Mesendoderm (in vitro differentiated cells): Measurements from ENCODE around the gene APOBR.
"Not testable (repeated sequence)": the region's sequence is repeated elsewhere in the genome, so short reads cannot be mapped to it uniquely, and the experiment has no call there.

Experiments
- DNase-seq: peaks from one replicate; pipeline ENCODE4 v3.0.0; 2013
- H2AK5ac ChIP-seq: 2 replicates; pipeline ENCODE4 v1.6.1; 2013; ENCODE audit warnings: low read length, inconsistent platforms
- H2BK120ac ChIP-seq: 2 replicates; pipeline ENCODE4 v1.6.1; 2013; ENCODE audit warnings: low read depth, mild to moderate bottlenecking, low read length, moderate library complexity, mixed read lengths
- H2BK15ac ChIP-seq: replicated peaks from 2 replicates; pipeline ENCODE4 v1.6.1; 2013; ENCODE audit warnings: low read depth, mild to moderate bottlenecking, moderate library complexity
- H2BK5ac ChIP-seq: 2 replicates; pipeline ENCODE4 v1.6.1; 2013; ENCODE audit warnings: low read length, inconsistent platforms
- H3K18ac ChIP-seq: 2 replicates; pipeline ENCODE4 v1.6.1; 2013; ENCODE audit warnings: mild to moderate bottlenecking, low read length, mixed read lengths
- H3K23ac ChIP-seq: one replicate; pipeline ENCODE4 v1.6.1; 2013; ENCODE audit warnings: low read length
- H3K27ac ChIP-seq: 2 replicates; pipeline ENCODE4 v1.5.1; 2013; ENCODE audit warnings: low read depth, mild to moderate bottlenecking, inconsistent platforms, low read length, moderate library complexity
- H3K27me3 ChIP-seq: 2 replicates; pipeline ENCODE4 v1.6.1; 2013; ENCODE audit warnings: low read length, control low read depth, mild to moderate bottlenecking, inconsistent platforms; ENCODE audit not compliant: insufficient read depth, poor library complexity
- H3K36me3 ChIP-seq: 2 replicates; pipeline ENCODE4 v1.6.1; 2013; ENCODE audit warnings: low read length, inconsistent platforms; ENCODE audit not compliant: control insufficient read depth, insufficient read depth
- H3K4ac ChIP-seq: one replicate; pipeline ENCODE4 v1.6.1; 2013; ENCODE audit warnings: low read depth, mild to moderate bottlenecking, low read length, moderate library complexity
- H3K4me1 ChIP-seq: 2 replicates; pipeline ENCODE4 v1.6.1; 2013; ENCODE audit warnings: low read depth, low read length, inconsistent platforms; ENCODE audit not compliant: control insufficient read depth
- H3K4me2 ChIP-seq: 2 replicates; pipeline ENCODE4 v1.6.1; 2013; ENCODE audit warnings: low read length
- H3K4me3 ChIP-seq: 2 replicates; pipeline ENCODE4 v1.5.1; 2013; ENCODE audit warnings: mild to moderate bottlenecking, low read length
- H3K56ac ChIP-seq: one replicate; pipeline ENCODE4 v1.6.1; 2013; ENCODE audit warnings: low read length
- H3K79me1 ChIP-seq: 2 replicates; pipeline ENCODE4 v1.6.1; 2013; ENCODE audit warnings: low read length, inconsistent platforms
- H3K79me2 ChIP-seq: 2 replicates; pipeline ENCODE4 v1.6.1; 2013; ENCODE audit warnings: mild to moderate bottlenecking, low read length; ENCODE audit not compliant: control insufficient read depth, insufficient read depth
- H3K9ac ChIP-seq: 2 replicates; pipeline ENCODE4 v1.6.1; 2013; ENCODE audit warnings: low read length, inconsistent platforms
- H4K5ac ChIP-seq: one replicate; pipeline ENCODE4 v1.6.1; 2013; ENCODE audit warnings: low read length
- H4K8ac ChIP-seq: one replicate; pipeline ENCODE4 v1.6.1; 2013; ENCODE audit warnings: low read depth, mild to moderate bottlenecking, control low read depth, low read length, moderate library complexity
- WGBS: extraction: QIAGEN DNeasy Blood & Tissue Kit; methylation state at CpG from one replicate; pipeline ENCODE4 v1.1.7; 2013; ENCODE audit warnings: low lambda C conversion rate, missing lambda C conversion rate; ENCODE audit not compliant: insufficient coverage; ENCODE audit errors: extremely low coverage; 5-methylcytosine and 5-hydroxymethylcytosine counted together

APOBR gene

GRCh38 chr16:28527100-28527785 is 32.8 kb downstream of the APOBR start:
- not testable (repeated sequence) for H3K4me2 ChIP-seq, H3K79me1 ChIP-seq, H3K9ac ChIP-seq, H4K8ac ChIP-seq, H3K4ac ChIP-seq, H3K79me2 ChIP-seq, H3K56ac ChIP-seq, H3K4me3 ChIP-seq, H3K23ac ChIP-seq, H3K36me3 ChIP-seq, H4K5ac ChIP-seq, H2BK120ac ChIP-seq, H2BK5ac ChIP-seq, H3K27ac ChIP-seq, H2BK15ac ChIP-seq, DNase-seq, H2AK5ac ChIP-seq, H3K4me1 ChIP-seq, H3K18ac ChIP-seq, H3K27me3 ChIP-seq
- no CpG with 5 or more reads among the region's 7 CpGs for WGBS

- no peak for DNase-seq
- H3K9ac ChIP-seq, result no peak overlapping the region
- no peaks in the 10 kb centered on the region for H3K79me1 ChIP-seq
- H4K8ac ChIP-seq, result no peak overlapping the region
- H3K23ac ChIP-seq, result no peak overlapping the region
- no peak overlapping the region for H3K27ac ChIP-seq
- no peak overlapping the region for H3K4ac ChIP-seq
- H3K4me2 ChIP-seq, result no peak overlapping the region
- no peaks in the 10 kb centered on the region for H3K4me1 ChIP-seq
- no peak overlapping the region for H3K18ac ChIP-seq
- H3K56ac ChIP-seq, result no peak overlapping the region
- H3K79me2 ChIP-seq, result no peaks in the 10 kb centered on the region
- H4K5ac ChIP-seq, result no peak overlapping the region
- H3K4me3 ChIP-seq, result no peak overlapping the region
- H2BK5ac ChIP-seq, result no peak overlapping the region
- H3K27me3 ChIP-seq, result no peaks in the 10 kb centered on the region
- no peak overlapping the region for H2AK5ac ChIP-seq
- no peaks in the 10 kb centered on the region for H3K36me3 ChIP-seq
- no peak overlapping the region for H2BK15ac ChIP-seq
- WGBS, result no CpG with 5 or more reads among the region's 5 CpGs
- no peak overlapping the region for H2BK120ac ChIP-seq
Observed at GRCh38 chr16:28527985-28528384, 33.5 kb downstream of the APOBR start.

GRCh38 chr16:28528463-28528867 is 34.0 kb downstream of the APOBR start:
- Histone ChIP-seq H4K5ac (no peak overlapping the region), H4K8ac (no peak overlapping the region), H3K4me2 (no peak overlapping the region), H3K79me2 (no peaks in the 10 kb centered on the region), H3K79me1 (no peaks in the 10 kb centered on the region), H3K4me3 (no peak overlapping the region), H3K23ac (no peak overlapping the region), H3K4me1 (no peaks in the 10 kb centered on the region), H3K4ac (no peak overlapping the region), H2AK5ac (no peak overlapping the region), H2BK15ac (no peak overlapping the region), H2BK5ac (no peak overlapping the region), H3K27me3 (no peaks in the 10 kb centered on the region), H3K18ac (no peak overlapping the region), H3K9ac (no peak overlapping the region), H3K36me3 (no peaks in the 10 kb centered on the region), H2BK120ac (no peak overlapping the region), H3K27ac (no peak overlapping the region), H3K56ac (no peak overlapping the region)
- no CpG with 5 or more reads among the region's 5 CpGs for WGBS
- DNase-seq, result no peak

DNA sequence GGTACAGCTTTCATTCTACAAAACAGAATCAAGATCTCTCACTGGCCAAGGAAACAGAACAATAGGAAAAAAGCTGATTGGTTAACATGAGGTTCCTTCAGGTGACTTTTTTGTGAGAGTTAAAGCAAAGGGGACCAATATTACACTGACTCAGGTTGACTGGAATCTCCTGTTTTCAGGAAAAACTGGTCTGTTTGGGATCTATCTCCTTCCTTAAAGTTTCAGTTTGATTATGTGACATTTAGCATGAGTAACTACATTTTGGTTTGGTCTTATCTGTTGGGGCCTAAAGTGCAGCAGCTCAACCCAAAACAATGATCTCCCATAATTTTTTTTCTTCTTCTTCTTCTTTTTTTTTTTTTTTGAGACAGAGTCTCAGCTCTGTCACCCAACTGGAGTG is 34.7 kb downstream of the APOBR start:
- H3K9ac ChIP-seq, result no peak overlapping the region
- H2BK120ac ChIP-seq, result no peak overlapping the region
- no peaks in the 10 kb centered on the region for H3K36me3 ChIP-seq
- DNase-seq, result no peak
- H4K8ac ChIP-seq, result no peak overlapping the region
- H3K4ac ChIP-seq, result no peak overlapping the region
- H3K79me1 ChIP-seq, result no peaks in the 10 kb centered on the region
- no peaks in the 10 kb centered on the region for H3K4me1 ChIP-seq
- H3K56ac ChIP-seq, result no peak overlapping the region
- H3K18ac ChIP-seq, result no peak overlapping the region
- H3K27me3 ChIP-seq, result no peaks in the 10 kb centered on the region
- H3K4me2 ChIP-seq, result no peak overlapping the region
- no peak overlapping the region for H2BK15ac ChIP-seq
- H3K79me2 ChIP-seq, result no peaks in the 10 kb centered on the region
- H4K5ac ChIP-seq, result no peak overlapping the region
- no peak overlapping the region for H2AK5ac ChIP-seq
- no peak overlapping the region for H3K23ac ChIP-seq
- H3K27ac ChIP-seq, result no peak overlapping the region
- no peak overlapping the region for H3K4me3 ChIP-seq
- no peak overlapping the region for H2BK5ac ChIP-seq

DNA sequence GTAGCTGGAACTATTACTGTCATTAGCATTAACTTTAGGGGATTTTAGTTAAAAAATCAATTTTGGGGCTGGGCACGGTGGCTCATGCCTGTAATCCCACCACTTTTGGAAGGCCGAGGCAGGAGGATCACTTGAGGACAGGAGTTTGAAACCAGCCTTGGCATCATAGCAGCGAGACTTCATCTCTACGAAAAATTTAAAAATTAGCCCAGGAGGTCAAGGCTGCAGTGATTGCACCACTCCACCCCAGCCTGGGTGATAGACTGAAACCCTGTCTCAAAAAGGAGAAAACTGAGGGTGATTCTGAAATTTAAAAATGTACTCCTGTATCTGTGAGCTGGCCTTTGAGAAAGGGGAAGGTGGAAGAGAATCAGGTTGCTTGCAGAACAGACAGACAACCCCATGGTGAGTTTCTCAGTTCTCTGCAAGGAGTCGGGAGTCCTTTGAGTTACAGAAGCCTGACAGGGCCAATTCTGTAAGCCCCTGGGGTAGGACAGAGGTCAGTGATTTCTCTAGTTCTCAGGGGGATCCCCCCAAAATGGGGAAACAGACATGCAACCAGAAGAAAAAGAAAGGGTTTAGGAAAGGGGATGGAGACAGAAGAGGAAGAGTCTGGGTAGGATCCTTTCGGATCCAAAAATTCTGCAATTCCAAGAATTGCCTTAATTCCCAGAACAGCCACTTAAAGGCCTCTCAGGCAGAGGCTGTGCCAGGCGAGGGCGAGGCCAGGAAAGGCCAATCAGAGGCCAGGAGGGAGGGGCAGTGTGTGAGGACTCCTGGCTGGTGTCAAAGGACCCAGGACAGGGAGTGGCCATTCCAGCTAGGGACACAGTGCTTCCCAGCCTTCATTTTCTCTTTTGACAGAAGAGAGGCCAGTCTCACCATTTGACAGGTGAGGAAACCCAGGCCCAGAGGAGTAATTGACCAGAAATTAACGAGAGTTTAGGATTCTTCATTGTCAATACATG is 37.6 kb downstream of the APOBR start:
- Histone ChIP-seq H3K9ac (no peak overlapping the region), H3K4me2 (no peak overlapping the region), H3K18ac (no peak overlapping the region), H4K5ac (no peak overlapping the region), H3K27me3 (no peaks in the 10 kb centered on the region), H3K4me1 (no peaks in the 10 kb centered on the region), H2BK5ac (no peak overlapping the region), H2BK120ac (no peak overlapping the region), H3K79me2 (no peaks in the 10 kb centered on the region), H4K8ac (no peak overlapping the region), H2BK15ac (no peak overlapping the region), H3K23ac (no peak overlapping the region), H2AK5ac (no peak overlapping the region), H3K79me1 (no peaks in the 10 kb centered on the region), H3K27ac (no peak overlapping the region), H3K36me3 (no peaks in the 10 kb centered on the region), H3K56ac (no peak overlapping the region), H3K4ac (no peak overlapping the region), H3K4me3 (no peak overlapping the region)
- no CpG with 5 or more reads among the region's 9 CpGs for WGBS
- DNase-seq, result peak; percentile 67
